ENCODE results near the gene ZFYVE27.

DNA sequence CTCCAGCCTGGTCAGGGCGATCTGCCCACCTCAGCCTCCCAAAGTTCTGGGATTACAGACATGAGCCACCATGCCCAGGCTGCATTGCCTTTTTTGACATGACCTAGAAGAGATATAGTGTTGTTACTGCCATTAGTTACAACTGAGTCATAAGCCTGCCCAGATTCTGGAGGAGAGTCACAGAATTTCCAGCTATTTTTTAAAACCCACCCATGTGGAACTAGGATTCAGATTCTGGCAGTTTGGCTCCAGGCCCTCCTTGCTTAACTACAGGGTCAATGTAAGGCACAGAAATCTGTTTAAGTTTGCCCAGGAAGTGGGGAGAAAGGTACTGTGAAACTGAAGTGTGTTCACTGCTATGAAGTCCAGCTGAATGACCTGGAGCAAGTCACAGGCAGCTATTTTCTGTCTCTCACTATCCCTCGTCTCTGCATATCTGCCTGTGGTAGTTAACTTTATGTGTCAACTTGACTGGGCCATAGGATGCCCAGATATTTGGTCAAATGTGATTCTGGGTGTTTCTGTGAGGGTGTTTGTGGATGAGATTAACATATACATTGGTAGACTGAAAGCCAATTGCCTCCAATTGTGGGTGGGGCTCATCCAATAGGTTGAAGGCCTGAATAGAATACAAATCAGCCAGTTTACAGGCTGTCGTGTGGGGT is 31.8 kb upstream of the ZFYVE27 start:
- TF ChIP-seq, protein P1, sequence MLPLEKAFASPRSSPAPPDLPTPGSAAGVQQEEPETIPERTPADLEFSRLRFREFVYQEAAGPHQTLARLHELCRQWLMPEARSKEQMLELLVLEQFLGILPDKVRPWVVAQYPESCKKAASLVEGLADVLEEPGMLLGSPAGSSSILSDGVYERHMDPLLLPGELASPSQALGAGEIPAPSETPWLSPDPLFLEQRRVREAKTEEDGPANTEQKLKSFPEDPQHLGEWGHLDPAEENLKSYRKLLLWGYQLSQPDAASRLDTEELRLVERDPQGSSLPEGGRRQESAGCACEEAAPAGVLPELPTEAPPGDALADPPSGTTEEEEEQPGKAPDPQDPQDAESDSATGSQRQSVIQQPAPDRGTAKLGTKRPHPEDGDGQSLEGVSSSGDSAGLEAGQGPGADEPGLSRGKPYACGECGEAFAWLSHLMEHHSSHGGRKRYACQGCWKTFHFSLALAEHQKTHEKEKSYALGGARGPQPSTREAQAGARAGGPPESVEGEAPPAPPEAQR (tag by site-specific recombination; IDR thresholded peaks at IDR 0.05): no peak
- TF ChIP-seq, protein P2, sequence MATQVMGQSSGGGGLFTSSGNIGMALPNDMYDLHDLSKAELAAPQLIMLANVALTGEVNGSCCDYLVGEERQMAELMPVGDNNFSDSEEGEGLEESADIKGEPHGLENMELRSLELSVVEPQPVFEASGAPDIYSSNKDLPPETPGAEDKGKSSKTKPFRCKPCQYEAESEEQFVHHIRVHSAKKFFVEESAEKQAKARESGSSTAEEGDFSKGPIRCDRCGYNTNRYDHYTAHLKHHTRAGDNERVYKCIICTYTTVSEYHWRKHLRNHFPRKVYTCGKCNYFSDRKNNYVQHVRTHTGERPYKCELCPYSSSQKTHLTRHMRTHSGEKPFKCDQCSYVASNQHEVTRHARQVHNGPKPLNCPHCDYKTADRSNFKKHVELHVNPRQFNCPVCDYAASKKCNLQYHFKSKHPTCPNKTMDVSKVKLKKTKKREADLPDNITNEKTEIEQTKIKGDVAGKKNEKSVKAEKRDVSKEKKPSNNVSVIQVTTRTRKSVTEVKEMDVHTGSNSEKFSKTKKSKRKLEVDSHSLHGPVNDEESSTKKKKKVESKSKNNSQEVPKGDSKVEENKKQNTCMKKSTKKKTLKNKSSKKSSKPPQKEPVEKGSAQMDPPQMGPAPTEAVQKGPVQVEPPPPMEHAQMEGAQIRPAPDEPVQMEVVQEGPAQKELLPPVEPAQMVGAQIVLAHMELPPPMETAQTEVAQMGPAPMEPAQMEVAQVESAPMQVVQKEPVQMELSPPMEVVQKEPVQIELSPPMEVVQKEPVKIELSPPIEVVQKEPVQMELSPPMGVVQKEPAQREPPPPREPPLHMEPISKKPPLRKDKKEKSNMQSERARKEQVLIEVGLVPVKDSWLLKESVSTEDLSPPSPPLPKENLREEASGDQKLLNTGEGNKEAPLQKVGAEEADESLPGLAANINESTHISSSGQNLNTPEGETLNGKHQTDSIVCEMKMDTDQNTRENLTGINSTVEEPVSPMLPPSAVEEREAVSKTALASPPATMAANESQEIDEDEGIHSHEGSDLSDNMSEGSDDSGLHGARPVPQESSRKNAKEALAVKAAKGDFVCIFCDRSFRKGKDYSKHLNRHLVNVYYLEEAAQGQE (tag by site-specific recombination; IDR thresholded peaks at IDR 0.05): no peak
- no peak for TF ChIP-seq ZFP3 (tag by site-specific recombination; IDR thresholded peaks at IDR 0.05; ENCODE audit: low read depth)
- TF ChIP-seq ZNF311 (tag by site-specific recombination; IDR thresholded peaks at IDR 0.05; ENCODE audit: borderline replicate concordance): no peak
- TF ChIP-seq ZEB2 (tag by site-specific recombination; IDR thresholded peaks at IDR 0.05): no peak
- no peak for TF ChIP-seq ZNF202 (tag by site-specific recombination; IDR thresholded peaks at IDR 0.05; ENCODE audit: borderline replicate concordance)
- TF ChIP-seq ZNF132 (tag by site-specific recombination; IDR thresholded peaks at IDR 0.05; ENCODE audit: borderline replicate concordance): no peak
- TF ChIP-seq ZNF140 (tag by site-specific recombination; IDR thresholded peaks at IDR 0.05): no peak
- TF ChIP-seq, protein P3, sequence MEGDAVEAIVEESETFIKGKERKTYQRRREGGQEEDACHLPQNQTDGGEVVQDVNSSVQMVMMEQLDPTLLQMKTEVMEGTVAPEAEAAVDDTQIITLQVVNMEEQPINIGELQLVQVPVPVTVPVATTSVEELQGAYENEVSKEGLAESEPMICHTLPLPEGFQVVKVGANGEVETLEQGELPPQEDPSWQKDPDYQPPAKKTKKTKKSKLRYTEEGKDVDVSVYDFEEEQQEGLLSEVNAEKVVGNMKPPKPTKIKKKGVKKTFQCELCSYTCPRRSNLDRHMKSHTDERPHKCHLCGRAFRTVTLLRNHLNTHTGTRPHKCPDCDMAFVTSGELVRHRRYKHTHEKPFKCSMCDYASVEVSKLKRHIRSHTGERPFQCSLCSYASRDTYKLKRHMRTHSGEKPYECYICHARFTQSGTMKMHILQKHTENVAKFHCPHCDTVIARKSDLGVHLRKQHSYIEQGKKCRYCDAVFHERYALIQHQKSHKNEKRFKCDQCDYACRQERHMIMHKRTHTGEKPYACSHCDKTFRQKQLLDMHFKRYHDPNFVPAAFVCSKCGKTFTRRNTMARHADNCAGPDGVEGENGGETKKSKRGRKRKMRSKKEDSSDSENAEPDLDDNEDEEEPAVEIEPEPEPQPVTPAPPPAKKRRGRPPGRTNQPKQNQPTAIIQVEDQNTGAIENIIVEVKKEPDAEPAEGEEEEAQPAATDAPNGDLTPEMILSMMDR (tag by site-specific recombination; IDR thresholded peaks at IDR 0.05): no peak
- no peak for TF ChIP-seq ZNF239 (tag by site-specific recombination; IDR thresholded peaks at IDR 0.05)

Measured in HEK293 (cell line).